ENCODE data around the gene PIGZ. TPM values are rescaled to one million over a fixed set of nuclear protein-coding genes. Genes with fewer than 3 reads are reported as not detected.

The PIGZ gene
- polyA plus RNA-seq, 3 donors = 2.2 to 7.7 (median 5.8) TPM

DNA sequence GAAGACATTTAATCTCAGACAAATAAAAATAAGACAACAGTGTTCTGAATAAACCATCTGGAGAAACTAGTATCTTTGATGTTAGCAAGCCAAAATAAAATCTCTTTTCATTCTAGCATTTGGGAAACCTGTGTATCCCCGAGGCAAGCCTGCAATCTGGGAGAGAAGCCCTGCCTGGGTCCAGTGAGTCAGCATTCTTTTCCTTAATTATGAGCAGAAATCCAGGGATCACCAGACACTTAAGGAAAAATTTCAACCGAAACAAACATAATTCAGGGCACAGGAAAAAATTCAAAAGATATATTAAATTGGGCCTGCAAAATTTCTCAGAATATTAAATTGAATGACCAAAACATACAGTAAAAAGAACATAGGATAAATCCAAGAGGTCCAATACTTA, 30.5 kb downstream of the PIGZ start:
- WGBS, 3 donors = 83 to 94% (median 86%) methylated on average over 2 of the region's 2 CpGs
- H3K27ac ChIP-seq (ENCODE audit: low read depth, low read length) = no peak overlapping the region

GRCh38 chr3:196936288-196936687, 32.3 kb downstream of the PIGZ start:
- 86 to 91% (median 91%) methylated on average over 3 of the region's 3 CpGs for WGBS, 3 donors
- no peak overlapping the region for H3K27ac ChIP-seq (ENCODE audit: low read depth, low read length)

GRCh38 chr3:196932600-196932999, 36.0 kb downstream of the PIGZ start:
- no peak overlapping the region for H3K27ac ChIP-seq (ENCODE audit: low read depth, low read length)
- WGBS, 3 donors = 92 to 94% (median 93%) methylated on average over 3 of the region's 3 CpGs

DNA sequence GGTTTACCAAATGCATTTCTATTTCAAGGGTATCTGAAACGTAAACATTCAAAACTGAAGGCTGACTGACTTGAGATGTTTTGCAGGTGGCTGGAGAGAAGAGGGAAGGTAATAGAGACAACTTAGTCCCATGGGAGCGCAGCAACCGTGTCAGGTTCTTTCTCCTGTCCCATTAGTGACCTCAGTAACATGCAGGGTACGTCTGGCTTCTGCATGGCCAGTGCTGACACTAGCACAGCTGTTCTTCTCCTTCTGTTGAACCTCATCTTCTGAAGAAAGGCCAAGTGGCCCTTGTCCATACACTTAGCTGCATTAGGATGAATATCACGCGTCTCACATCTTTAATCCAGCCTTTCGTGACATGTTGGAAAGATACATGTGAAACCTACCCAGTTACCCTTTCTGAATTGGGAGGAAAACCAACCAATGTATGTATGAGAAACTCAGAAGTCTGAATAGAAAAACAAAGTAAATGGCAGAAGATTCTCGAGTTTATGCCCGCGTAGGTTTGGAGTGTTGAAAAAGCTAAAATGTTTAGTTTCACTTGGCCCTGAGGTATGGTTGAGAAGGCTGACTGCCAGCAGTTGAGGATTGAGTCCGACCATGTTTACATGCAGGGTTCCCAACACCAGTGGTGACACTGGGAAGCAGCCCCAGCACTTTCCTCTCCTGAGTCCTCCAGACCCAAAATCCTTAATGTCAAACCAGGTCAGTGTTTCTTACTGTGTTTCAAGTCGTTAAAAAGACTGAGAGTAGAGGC, 36.6 kb downstream of the PIGZ start:
- WGBS, 3 donors = 89 to 90% (median 89%) methylated on average over 12 of the region's 12 CpGs
- no peak overlapping the region for H3K27ac ChIP-seq (ENCODE audit: low read depth, low read length)

- H3K27ac ChIP-seq (ENCODE audit: low read depth, low read length) = no peak overlapping the region
- WGBS, 3 donors = 89 to 95% (median 89%) methylated on average over 4 of the region's 4 CpGs
Observed at GRCh38 chr3:196931157-196931556, 37.5 kb downstream of the PIGZ start.

DNA sequence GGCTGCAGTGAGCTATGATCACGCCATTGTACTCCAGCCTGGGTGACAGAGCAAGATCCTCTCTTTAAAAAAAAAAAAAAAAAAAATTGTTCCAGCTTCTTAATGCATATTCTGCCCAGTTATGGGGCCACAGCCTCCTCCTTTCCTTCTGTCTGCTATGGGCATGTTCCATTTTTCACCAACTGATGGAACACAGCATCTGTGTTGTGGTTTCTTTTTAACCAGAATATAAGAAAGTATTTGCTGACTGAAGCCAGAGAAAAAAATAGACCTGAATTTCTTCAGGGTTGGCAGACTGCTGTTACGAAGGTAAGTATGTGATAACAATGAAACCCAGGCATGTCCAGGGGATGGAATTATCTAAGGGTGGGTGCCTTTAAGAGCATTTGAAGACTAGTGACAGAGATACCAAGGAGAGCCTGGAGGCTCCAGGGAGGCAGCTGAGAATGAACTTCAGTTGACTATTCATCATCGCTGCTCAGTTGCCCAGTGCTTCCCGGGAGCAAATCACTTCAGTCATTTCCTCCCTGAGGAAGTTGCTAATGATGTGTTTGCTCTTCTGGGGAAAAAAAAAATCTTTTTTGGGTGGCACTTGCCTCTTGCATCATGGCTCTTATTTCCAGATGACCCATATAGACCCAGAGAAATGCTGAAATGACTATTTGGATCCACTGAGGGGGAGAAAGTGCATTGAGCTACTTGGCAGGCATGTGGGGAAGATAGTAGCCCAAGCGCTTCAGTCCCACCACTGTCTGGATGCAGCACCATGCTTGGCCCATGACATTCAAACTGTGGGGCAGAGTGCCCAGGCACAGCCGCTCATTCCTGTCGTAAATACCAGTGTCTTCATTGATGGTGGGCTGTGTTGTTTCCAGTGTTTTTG, 40.8 kb downstream of the PIGZ start:
- no peak overlapping the region for H3K27ac ChIP-seq (ENCODE audit: low read depth, low read length)
- WGBS, 3 donors = 88 to 95% (median 94%) methylated on average over 7 of the region's 7 CpGs

DNA sequence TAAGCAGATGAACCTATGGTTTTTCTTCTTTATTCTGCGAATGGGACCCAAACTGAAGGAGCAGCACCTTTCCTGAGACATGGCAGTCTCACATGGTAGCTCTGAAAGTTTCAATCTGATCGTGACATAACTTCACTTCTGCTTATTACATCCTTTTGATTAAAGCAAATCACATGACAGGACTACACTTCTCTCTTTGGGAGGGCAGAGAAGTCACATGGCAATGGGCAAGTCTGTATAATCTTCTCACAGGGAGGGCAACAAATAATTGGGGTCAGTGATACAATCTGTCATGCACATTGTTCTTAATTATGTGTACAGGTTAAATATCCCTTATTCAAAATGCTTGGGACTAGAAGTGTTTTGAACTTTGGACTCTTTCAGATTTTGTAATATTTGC, 47.9 kb downstream of the PIGZ start:
- 59 to 65% (median 65%) methylated on average over 2 of the region's 2 CpGs for WGBS, 3 donors
- H3K27ac ChIP-seq (ENCODE audit: low read depth, low read length) = no peak overlapping the region

- H3K27ac ChIP-seq (ENCODE audit: low read depth, low read length) = no peak overlapping the region
- 72 to 94% (median 83%) methylated on average over 2 of the region's 2 CpGs for WGBS, 3 donors
Observed at GRCh38 chr3:196918968-196919367, 49.7 kb downstream of the PIGZ start.

GRCh38 chr3:196916995-196917394, 51.6 kb downstream of the PIGZ start:
- no peak overlapping the region for H3K27ac ChIP-seq (ENCODE audit: low read depth, low read length)
- WGBS, 3 donors = 99 to 100% (median 99%) methylated on average over 3 of the region's 3 CpGs

DNA sequence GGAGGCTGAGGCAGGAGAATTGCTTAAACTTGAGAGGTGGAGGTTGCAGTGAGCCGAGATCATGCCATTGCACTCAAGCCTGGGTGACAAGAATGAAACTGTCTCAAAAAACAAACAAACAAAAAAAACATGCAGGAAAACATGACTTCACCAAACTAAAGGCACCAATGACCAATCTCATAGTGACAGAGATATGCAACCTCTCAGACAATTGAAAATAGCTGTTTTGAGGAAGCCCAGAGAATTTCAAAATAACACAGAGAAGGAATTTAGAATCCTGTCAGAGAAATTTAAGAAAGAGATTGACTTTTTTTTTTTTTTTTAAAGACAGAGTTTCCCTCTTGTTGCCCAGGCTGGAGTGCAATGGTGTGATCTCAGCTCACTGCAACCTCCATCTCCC, 52.4 kb downstream of the PIGZ start:
- WGBS, 3 donors = 88 to 98% (median 96%) methylated on average over 1 of the region's 1 CpG
- no peak overlapping the region for H3K27ac ChIP-seq (ENCODE audit: low read depth, low read length)

DNA sequence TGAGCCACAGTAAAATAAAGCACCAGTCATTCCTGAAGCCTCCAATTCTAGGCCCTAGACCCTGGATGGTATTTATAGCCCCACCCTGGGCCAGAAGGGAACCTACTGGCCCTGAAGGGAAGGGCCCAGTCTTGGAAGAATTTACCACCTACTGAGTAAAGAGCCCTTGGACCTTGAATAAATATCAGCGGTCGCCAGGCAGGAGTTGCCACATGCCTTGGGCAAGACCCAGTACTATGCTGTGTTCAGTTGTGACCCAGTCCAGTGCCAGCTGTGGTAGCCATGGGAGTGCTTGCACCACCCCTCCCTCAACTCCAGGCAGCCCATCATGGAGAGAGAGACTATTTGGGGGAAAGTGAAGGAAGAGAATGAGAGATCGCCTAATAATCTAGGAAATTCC, 53.3 kb downstream of the PIGZ start:
- 96 to 98% (median 98%) methylated on average over 3 of the region's 3 CpGs for WGBS, 3 donors
- no peak overlapping the region for H3K27ac ChIP-seq (ENCODE audit: low read depth, low read length)

GRCh38 chr3:196914866-196915265, 53.8 kb downstream of the PIGZ start:
- H3K27ac ChIP-seq (ENCODE audit: low read depth, low read length) = no peak overlapping the region

DNA sequence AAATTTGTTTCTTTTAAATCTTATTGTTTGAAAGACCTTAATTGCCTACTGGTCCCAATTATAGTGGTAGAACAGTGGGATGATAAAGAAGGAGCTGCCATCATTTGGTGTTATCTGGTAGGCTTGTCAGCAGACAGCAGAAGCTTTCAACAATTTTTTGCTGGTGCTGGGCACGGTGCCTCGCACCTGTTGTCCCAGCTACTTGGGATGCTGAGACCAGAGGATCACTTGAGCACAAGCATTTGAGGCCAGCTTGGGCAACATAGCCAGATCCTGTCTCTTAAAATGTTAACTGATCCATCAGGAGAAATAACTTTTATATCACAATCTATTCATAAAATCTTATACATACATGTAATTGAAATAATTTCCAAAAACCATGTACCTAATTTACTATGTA, 64.9 kb downstream of the PIGZ start:
- 96 to 100% (median 97%) methylated on average over 2 of the region's 2 CpGs for WGBS, 3 donors
- H3K27ac ChIP-seq (ENCODE audit: low read depth, low read length) = no peak overlapping the region

More at GRCh38 chr3:196914866-196915265, 53.8 kb downstream of the PIGZ start:
- 95 to 96% (median 96%) methylated on average over 4 of the region's 4 CpGs for WGBS, 3 donors

- H3K27ac ChIP-seq (ENCODE audit: low read depth, low read length) = no peak overlapping the region
- WGBS, 3 donors = 76 to 96% (median 92%) methylated on average over 1 of the region's 1 CpG
Observed at GRCh38 chr3:196902296-196902695, 66.3 kb downstream of the PIGZ start.

- 85 to 90% (median 87%) methylated on average over 1 of the region's 1 CpG for WGBS, 3 donors
Observed at GRCh38 chr3:196901768-196902167, 66.9 kb downstream of the PIGZ start.

More at GRCh38 chr3:196901768-196902167, 66.9 kb downstream of the PIGZ start:
- no peak overlapping the region for H3K27ac ChIP-seq (ENCODE audit: low read depth, low read length)

Other genes with a start within 250 kb of the PIGZ start
- gene PAK2, start 229.0 kb downstream of the PIGZ start, polyA plus RNA-seq = 10 to 100 TPM; 10.2 to 29.2 (median 28.2) TPM
- 1 to 10 TPM; 3.7 to 8.2 (median 7.4) TPM for gene SENP5, start 100.9 kb downstream of the PIGZ start, polyA plus RNA-seq
- gene NCBP2, start 26.3 kb downstream of the PIGZ start, polyA plus RNA-seq = 10 to 100 TPM; 20.1 to 74.8 (median 49.0) TPM
- gene MELTF, start 61.0 kb upstream of the PIGZ start, polyA plus RNA-seq = 10 to 100 TPM in 1 of 3 donors, 1 to 10 TPM in 2; 2.2 to 15.8 (median 9.7) TPM